ENCODE measurements around the gene OR5AN1. TPM values are rescaled to one million over a fixed set of nuclear protein-coding genes. Genes with fewer than 3 reads are reported as not detected.

The OR5AN1 gene
- total RNA-seq, 1 donor from 2014 or later, result not detected

- no peak for TF ChIP-seq CTCF (IDR thresholded peaks at IDR 0.05)
- Histone ChIP-seq H3K9me3 (peaks cover 3% of the 10 kb centered on the region), H3K4me1 (no peaks in the 10 kb centered on the region), H3K27me3 (ENCODE audit: low read depth) (no peaks in the 10 kb centered on the region), H3K4me3 (no peak overlapping the region), H3K27ac (no peak overlapping the region), H3K36me3 (no peaks in the 10 kb centered on the region)
- intact Hi-C loops (cut with DNase I), result no loop called here
- DNase-seq, result no peak
- ATAC-seq, result no peak
Measured at GRCh38 chr11:59413646-59414045, 55.0 kb downstream of the OR5AN1 start.

DNA sequence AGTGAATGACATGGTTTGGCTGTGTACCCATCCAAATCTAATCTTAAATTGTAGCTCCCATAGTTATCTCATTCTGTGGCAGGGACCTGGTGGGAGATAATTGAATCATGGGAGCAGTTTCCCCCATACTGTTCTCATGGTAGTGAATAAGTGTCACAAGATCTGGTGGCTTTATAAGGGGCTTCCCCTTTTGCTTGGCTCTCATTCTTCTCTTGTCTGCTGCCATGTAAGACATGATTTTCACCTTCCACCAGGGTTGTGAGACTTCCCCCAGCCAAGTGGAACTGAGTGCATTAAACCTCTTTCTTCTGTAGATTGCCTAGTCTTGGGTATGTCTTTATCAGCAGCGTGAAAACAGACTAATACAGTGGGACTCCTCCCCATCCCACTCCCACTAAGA, 56.4 kb downstream of the OR5AN1 start:
- no peaks in the 10 kb centered on the region for H3K27me3 ChIP-seq (ENCODE audit: low read depth)
- H3K36me3 ChIP-seq, result no peaks in the 10 kb centered on the region
- DNase-seq (no peak), ATAC-seq (no peak)
- peaks cover 1% of the 10 kb centered on the region for H3K9me3 ChIP-seq
- TF ChIP-seq CTCF (IDR thresholded peaks at IDR 0.05), result no peak
- intact Hi-C loops (cut with DNase I), result no loop called here
- no peak overlapping the region for H3K27ac ChIP-seq
- no peak overlapping the region for H3K4me3 ChIP-seq
- no peaks in the 10 kb centered on the region for H3K4me1 ChIP-seq

GRCh38 chr11:59416613-59417012, 57.9 kb downstream of the OR5AN1 start:
- no peaks in the 10 kb centered on the region for H3K36me3 ChIP-seq
- H3K4me3 ChIP-seq, result no peak overlapping the region
- no peak overlapping the region for H3K27ac ChIP-seq
- ATAC-seq (no peak), DNase-seq (no peak)
- H3K27me3 ChIP-seq (ENCODE audit: low read depth), result no peaks in the 10 kb centered on the region
- TF ChIP-seq CTCF (IDR thresholded peaks at IDR 0.05), result no peak
- H3K4me1 ChIP-seq, result no peaks in the 10 kb centered on the region
- intact Hi-C loops (cut with DNase I), result no loop called here
- no peaks in the 10 kb centered on the region for H3K9me3 ChIP-seq

- ATAC-seq, result no peak
- TF ChIP-seq CTCF (IDR thresholded peaks at IDR 0.05), result no peak
Measured at GRCh38 chr11:59417023-59417422, 58.3 kb downstream of the OR5AN1 start.

GRCh38 chr11:59418156-59418555, 59.5 kb downstream of the OR5AN1 start:
- no peak for TF ChIP-seq CTCF (IDR thresholded peaks at IDR 0.05)
- intact Hi-C loops (cut with DNase I), result no loop called here
- DNase-seq, result no peak
- Histone ChIP-seq H3K27me3 (ENCODE audit: low read depth) (no peaks in the 10 kb centered on the region), H3K36me3 (no peaks in the 10 kb centered on the region), H3K9me3 (no peaks in the 10 kb centered on the region), H3K4me1 (no peaks in the 10 kb centered on the region), H3K27ac (no peak overlapping the region), H3K4me3 (no peak overlapping the region)
- no peak for ATAC-seq

More at GRCh38 chr11:59417023-59417422, 58.3 kb downstream of the OR5AN1 start:
- DNase-seq, result no peak
- Histone ChIP-seq H3K27me3 (ENCODE audit: low read depth) (no peaks in the 10 kb centered on the region), H3K9me3 (no peaks in the 10 kb centered on the region), H3K36me3 (no peaks in the 10 kb centered on the region), H3K4me3 (no peak overlapping the region), H3K4me1 (no peaks in the 10 kb centered on the region), H3K27ac (no peak overlapping the region)
- intact Hi-C loops (cut with DNase I), result no loop called here

Other genes with a start within 250 kb of the OR5AN1 start
- gene FAM111A, start 216.0 kb upstream of the OR5AN1 start, total RNA-seq, result 68.4 TPM
- 51.7 TPM for gene DTX4, start 186.8 kb upstream of the OR5AN1 start, total RNA-seq
- gene MPEG1, start 146.0 kb upstream of the OR5AN1 start, total RNA-seq, result 48.9 TPM
- gene OR5A2, start 67.5 kb downstream of the OR5AN1 start, total RNA-seq, result not detected
- gene OR5A1, start 77.6 kb downstream of the OR5AN1 start, total RNA-seq, result not detected
- not detected for gene OR4D6, start 98.1 kb downstream of the OR5AN1 start, total RNA-seq
- not detected for gene OR4D10, start 114.4 kb downstream of the OR5AN1 start, total RNA-seq
- gene OR4D11, start 144.7 kb downstream of the OR5AN1 start, total RNA-seq, result not detected
- gene OR4D9, start 152.6 kb downstream of the OR5AN1 start, total RNA-seq, result not detected

All from lower lobe of right lung (tissue), 2 donors.